HCT116 (cell line): ENCODE data around the gene CARMIL1. TPM values are rescaled to one million over a fixed set of nuclear protein-coding genes. Genes with fewer than 3 reads are reported as not detected.

Experiments
- ATAC-seq: fragments of 200-7000 bp; cut with Tn5 transposase; 2 replicates; pipeline ENCODE4 v1.9.1; 2020; ENCODE audit warnings: mild to moderate bottlenecking, moderate library complexity
- BruUV-seq: library from RNA; stranded (reverse); fragments of 400-500 nt; replicated peaks from 2 replicates; lab custom pipeline; 2021; lab: Mats Ljungman, UMichigan
- CTCF ChIA-PET: fragments of 300-600 bp; sonication (Branson Sonifier 250); formaldehyde crosslinking; loops from one replicate; lab custom pipeline; 2021; ENCODE audit warnings: antibody characterized with exemption; lab: Charles Lee
- POLR2A ChIA-PET: fragments of 300-600, 350-600 bp; sonication (Branson Sonifier 250); formaldehyde crosslinking; loops from one replicate; lab custom pipeline; 2021; ENCODE audit warnings: antibody characterized with exemption; lab: Charles Lee
- RAD21 ChIA-PET, 2 experiments: fragments of 300-600 bp; sonication (Branson Sonifier 250); formaldehyde crosslinking; loops; one replicate each; lab custom pipeline; 2023; ENCODE audit warnings: low total read pairs in 2 of 2; ENCODE audit not compliant: uncharacterized antibody in 2 of 2, unreplicated experiment in 2 of 2, low non-redundant PET in 1 of 2; lab: Charles Lee
- DNase-seq: peaks from one replicate; pipeline ENCODE4 v3.0.0-alpha.2; 2010; ENCODE audit warnings: low read depth, low spot score
- H2AFZ ChIP-seq: fragments of 200-600 bp; shearing (Covaris generic), sonication (generic); 2 replicates; pipeline ENCODE4 v1.6.1; 2017; ENCODE audit warnings: low read depth, mixed run types, mixed read lengths, antibody characterized with exemption, low read length; ENCODE audit not compliant: poor library complexity, severe bottlenecking
- H3K27ac ChIP-seq: 2 replicates; pipeline ENCODE4 v1.5.1; 2012; ENCODE audit warnings: low read depth, low read length
- H3K27me3 ChIP-seq: fragments of 200-600 bp; sonication (generic); 2 replicates; pipeline ENCODE4 v1.6.1; 2016; ENCODE audit warnings: mixed run types, low read length, mixed read lengths; ENCODE audit not compliant: insufficient read depth
- H3K36me3 ChIP-seq, 2 experiments: fragments of 200-500 bp in 1 of 2; fragments of 200-600 bp in 1 of 2; sonication (Bioruptor generic) in 1 of 2; sonication (generic) in 1 of 2; 2 replicates each; pipeline versions ENCODE4 v1.5.1 to v1.6.1; 2014 to 2016; ENCODE audit warnings: low read length in 2 of 2, inconsistent platforms in 1 of 2, mixed read lengths in 1 of 2, mixed run types in 1 of 2; ENCODE audit not compliant: insufficient read depth in 2 of 2, control insufficient read depth in 1 of 2
- H3K4me1 ChIP-seq, 2 experiments: fragments of 200-600 bp in 1 of 2; sonication (generic) in 1 of 2; 2 replicates each; pipeline versions ENCODE4 v1.5.1 to v1.6.1; 2012 to 2017; ENCODE audit warnings: low read length in 2 of 2, inconsistent platforms in 1 of 2, mild to moderate bottlenecking in 1 of 2, mixed read lengths in 1 of 2, mixed run types in 1 of 2, moderate library complexity in 1 of 2; ENCODE audit not compliant: insufficient read depth in 2 of 2, control insufficient read depth in 1 of 2
- H3K4me2 ChIP-seq: fragments of 200-600 bp; sonication (generic); 2 replicates; pipeline ENCODE4 v1.6.1; 2017; ENCODE audit warnings: mixed run types, low read length, mixed read lengths
- H3K4me3 ChIP-seq, 2 experiments: fragments of 200-600 bp in 1 of 2; sonication (generic) in 1 of 2; replicated peaks in 1 of 2; 2 replicates each; pipeline ENCODE4 v1.5.1; 2011 to 2016; ENCODE audit warnings: low read length in 2 of 2, control low read depth in 1 of 2, low read depth in 1 of 2, mild to moderate bottlenecking in 1 of 2, mixed read lengths in 1 of 2, mixed run types in 1 of 2
- H3K79me2 ChIP-seq: fragments of 200-600 bp; sonication (generic); 2 replicates; pipeline ENCODE4 v1.6.1; 2017; ENCODE audit warnings: mild to moderate bottlenecking, mixed run types, low read length, moderate library complexity, mixed read lengths; ENCODE audit not compliant: insufficient read depth
- H3K9ac ChIP-seq: fragments of 200-600 bp; sonication (generic); 2 replicates; pipeline ENCODE4 v1.6.1; 2016; ENCODE audit warnings: low read length, mixed read lengths
- H3K9me2 ChIP-seq: fragments of 200-600 bp; sonication (generic), shearing (Covaris generic); 2 replicates; pipeline ENCODE4 v1.6.1; 2017; ENCODE audit warnings: mixed run types, mild to moderate bottlenecking, moderate library complexity; ENCODE audit not compliant: insufficient read depth
- H3K9me3 ChIP-seq, 2 experiments: fragments of 200-500 bp in 1 of 2; fragments of 200-600 bp in 1 of 2; sonication (Bioruptor generic) in 1 of 2; sonication (generic) in 1 of 2; 2 replicates each; pipeline ENCODE4 v1.6.1; 2014 to 2017; ENCODE audit warnings: low read length in 2 of 2, mixed read lengths in 2 of 2, inconsistent platforms in 1 of 2, low read depth in 1 of 2, mild to moderate bottlenecking in 1 of 2, mixed run types in 1 of 2, moderate library complexity in 1 of 2; ENCODE audit not compliant: control insufficient read depth in 1 of 2, insufficient read depth in 1 of 2
- H4K20me1 ChIP-seq: fragments of 200-600 bp; sonication (generic), shearing (Covaris generic); 2 replicates; pipeline ENCODE4 v1.6.1; 2017; ENCODE audit warnings: mixed run types, mild to moderate bottlenecking, moderate library complexity; ENCODE audit not compliant: insufficient read depth
- CBX3 ChIP-seq: IDR thresholded peaks from 2 replicates; pipeline ENCODE4 v1.6.1; 2012; ENCODE audit warnings: low read depth
- ELF1 ChIP-seq: IDR thresholded peaks from 2 replicates; pipeline ENCODE4 v1.6.1; 2012; ENCODE audit warnings: low read depth, borderline replicate concordance
- EZH2 ChIP-seq: fragments of 200-600 bp; sonication (generic); IDR thresholded peaks from 2 replicates; pipeline ENCODE4 v1.6.1; 2017; ENCODE audit warnings: antibody characterized with exemption, mixed run types
- JUND ChIP-seq: IDR thresholded peaks from 2 replicates; pipeline ENCODE4 v1.6.1; 2012
- POLR2A ChIP-seq: IDR thresholded peaks from 2 replicates; pipeline ENCODE4 v1.7.0; 2011; ENCODE audit warnings: borderline replicate concordance; ENCODE audit not compliant: insufficient read depth, insufficient read length; ENCODE audit errors: extremely low read depth
- POLR2AphosphoS5 ChIP-seq: IDR thresholded peaks from 2 replicates; pipeline ENCODE4 v1.6.1; 2011; ENCODE audit warnings: mild to moderate bottlenecking, low read depth, low read length, moderate library complexity
- RAD21 ChIP-seq: IDR thresholded peaks from 2 replicates; pipeline ENCODE4 v1.6.1; 2012; ENCODE audit warnings: low read depth, mild to moderate bottlenecking
- SIN3A ChIP-seq: IDR thresholded peaks from 2 replicates; pipeline ENCODE4 v1.6.1; 2012; ENCODE audit warnings: low read depth
- TCF7L2 ChIP-seq: IDR thresholded peaks from 2 replicates; pipeline ENCODE4 v1.7.0; 2011; ENCODE audit warnings: borderline replicate concordance, inconsistent platforms; ENCODE audit not compliant: insufficient read depth, insufficient read length; ENCODE audit errors: extremely low read depth
- YY1 ChIP-seq: IDR thresholded peaks from 2 replicates; pipeline ENCODE4 v1.6.1; 2011; ENCODE audit warnings: low read length, low read depth, moderate library complexity, mild to moderate bottlenecking; ENCODE audit not compliant: insufficient replicate concordance; ENCODE audit errors: extremely low read depth
- ZFX ChIP-seq: fragments of 450-650 bp; IDR thresholded peaks from 2 replicates; pipeline ENCODE4 v1.6.1; 2017
- ZNF274 ChIP-seq: fragments of 200-500 bp; sonication (Bioruptor generic); IDR thresholded peaks from 2 replicates; pipeline ENCODE4 v1.6.1; 2014; ENCODE audit warnings: mild to moderate bottlenecking, low read depth, low read length, inconsistent platforms
- intact Hi-C: fragments of 100-400 bp; cut with micrococcal nuclease; formaldehyde crosslinking; loops from 2 replicates; pipeline ENCODE4 v1.10.0; 2022
- total RNA-seq: library from RNA; stranded (reverse); gene quantifications from one replicate; pipeline ENCODE4 v1.2.1, GENCODE V29; 2021; ENCODE audit not compliant: unreplicated experiment
- TF ChIP-seq, protein P1 (sequence below): IDR thresholded peaks from 2 replicates; pipeline ENCODE4 v1.6.1; 2012
- TF ChIP-seq, protein P2 (sequence below): IDR thresholded peaks from 2 replicates; pipeline ENCODE4 v1.6.1; 2012; ENCODE audit warnings: low read depth

The CARMIL1 gene
- total RNA-seq, 1 experiment from 2014 or later, result 21.7 TPM

DNA sequence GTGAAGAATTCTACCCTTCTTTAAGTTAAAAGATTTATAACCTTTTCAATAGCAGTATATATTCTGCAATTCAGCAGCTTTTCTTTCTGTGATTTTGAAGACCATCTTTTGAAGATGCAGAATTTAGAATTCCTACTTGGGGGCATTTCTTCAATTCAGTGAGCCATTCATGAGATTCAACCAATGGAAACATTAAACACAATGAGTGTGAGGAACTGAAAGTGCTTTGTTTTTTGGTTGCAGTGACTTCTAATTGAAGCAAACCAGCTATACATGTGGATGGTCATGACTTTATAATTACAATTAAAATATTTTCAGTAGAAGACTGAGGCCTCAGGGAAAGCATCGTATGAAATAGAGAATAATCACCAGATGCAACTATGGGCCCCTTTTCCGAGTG lies 108.3 kb downstream of the CARMIL1 start:
- no peaks in the 10 kb centered on the region for H3K36me3 ChIP-seq
- no peak overlapping the region for H3K9ac ChIP-seq
- no peak for TF ChIP-seq YY1
- TF ChIP-seq, protein P1, sequence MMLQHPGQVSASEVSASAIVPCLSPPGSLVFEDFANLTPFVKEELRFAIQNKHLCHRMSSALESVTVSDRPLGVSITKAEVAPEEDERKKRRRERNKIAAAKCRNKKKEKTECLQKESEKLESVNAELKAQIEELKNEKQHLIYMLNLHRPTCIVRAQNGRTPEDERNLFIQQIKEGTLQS, result no peak
- no peak for TF ChIP-seq JUND
- TF ChIP-seq, protein P2, sequence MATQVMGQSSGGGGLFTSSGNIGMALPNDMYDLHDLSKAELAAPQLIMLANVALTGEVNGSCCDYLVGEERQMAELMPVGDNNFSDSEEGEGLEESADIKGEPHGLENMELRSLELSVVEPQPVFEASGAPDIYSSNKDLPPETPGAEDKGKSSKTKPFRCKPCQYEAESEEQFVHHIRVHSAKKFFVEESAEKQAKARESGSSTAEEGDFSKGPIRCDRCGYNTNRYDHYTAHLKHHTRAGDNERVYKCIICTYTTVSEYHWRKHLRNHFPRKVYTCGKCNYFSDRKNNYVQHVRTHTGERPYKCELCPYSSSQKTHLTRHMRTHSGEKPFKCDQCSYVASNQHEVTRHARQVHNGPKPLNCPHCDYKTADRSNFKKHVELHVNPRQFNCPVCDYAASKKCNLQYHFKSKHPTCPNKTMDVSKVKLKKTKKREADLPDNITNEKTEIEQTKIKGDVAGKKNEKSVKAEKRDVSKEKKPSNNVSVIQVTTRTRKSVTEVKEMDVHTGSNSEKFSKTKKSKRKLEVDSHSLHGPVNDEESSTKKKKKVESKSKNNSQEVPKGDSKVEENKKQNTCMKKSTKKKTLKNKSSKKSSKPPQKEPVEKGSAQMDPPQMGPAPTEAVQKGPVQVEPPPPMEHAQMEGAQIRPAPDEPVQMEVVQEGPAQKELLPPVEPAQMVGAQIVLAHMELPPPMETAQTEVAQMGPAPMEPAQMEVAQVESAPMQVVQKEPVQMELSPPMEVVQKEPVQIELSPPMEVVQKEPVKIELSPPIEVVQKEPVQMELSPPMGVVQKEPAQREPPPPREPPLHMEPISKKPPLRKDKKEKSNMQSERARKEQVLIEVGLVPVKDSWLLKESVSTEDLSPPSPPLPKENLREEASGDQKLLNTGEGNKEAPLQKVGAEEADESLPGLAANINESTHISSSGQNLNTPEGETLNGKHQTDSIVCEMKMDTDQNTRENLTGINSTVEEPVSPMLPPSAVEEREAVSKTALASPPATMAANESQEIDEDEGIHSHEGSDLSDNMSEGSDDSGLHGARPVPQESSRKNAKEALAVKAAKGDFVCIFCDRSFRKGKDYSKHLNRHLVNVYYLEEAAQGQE, result no peak
- no peak for TF ChIP-seq POLR2AphosphoS5
- TF ChIP-seq POLR2A, result no peak
- TF ChIP-seq ELF1, result no peak
- TF ChIP-seq EZH2, result no peak
- TF ChIP-seq ZFX, result no peak
- no peak for TF ChIP-seq RAD21
- TF ChIP-seq SIN3A, result no peak
- no peak for TF ChIP-seq CBX3
- no peak for TF ChIP-seq ZNF274
- TF ChIP-seq TCF7L2, result no peak
- H3K79me2 ChIP-seq, result peaks cover 12% of the 10 kb centered on the region
- RAD21 ChIA-PET, result no interaction called here
- H3K4me1 ChIP-seq, result 0 out of 4 replicates have a peak, but pooled peaks cover 0 to 3% of the 10 kb centered on the region in 2 experiments
- no peak overlapping the region for H3K27ac ChIP-seq
- POLR2A ChIA-PET, result no interaction called here
- no peak overlapping the region for H3K4me3 ChIP-seq
- CTCF ChIA-PET, result no interaction called here
- H4K20me1 ChIP-seq, result no peaks in the 10 kb centered on the region; the same call in 1 of the 2 replicates
- no peaks in the 10 kb centered on the region for H3K27me3 ChIP-seq
- H3K9me3 ChIP-seq, result no peaks in the 10 kb centered on the region
- DNase-seq, result no peak
- BruUV-seq, result no TSS peak
- ATAC-seq, result no peak
- H3K4me2 ChIP-seq, result no peak overlapping the region
- H2AFZ ChIP-seq, result no peak overlapping the region
- intact Hi-C loops, result no loop called here
- no peaks in the 10 kb centered on the region for H3K9me2 ChIP-seq
